ENCODE results near the gene SLC22A8.
"Not testable (repeated sequence)": the region's sequence is repeated elsewhere in the genome, so short reads cannot be mapped to it uniquely, and the experiment has no call there.

Gene SLC22A8

GRCh38 chr11:62985041-62985750, 30.4 kb downstream of the SLC22A8 start:
- no peak for DNase-seq (ENCODE audit: low read depth)

DNA sequence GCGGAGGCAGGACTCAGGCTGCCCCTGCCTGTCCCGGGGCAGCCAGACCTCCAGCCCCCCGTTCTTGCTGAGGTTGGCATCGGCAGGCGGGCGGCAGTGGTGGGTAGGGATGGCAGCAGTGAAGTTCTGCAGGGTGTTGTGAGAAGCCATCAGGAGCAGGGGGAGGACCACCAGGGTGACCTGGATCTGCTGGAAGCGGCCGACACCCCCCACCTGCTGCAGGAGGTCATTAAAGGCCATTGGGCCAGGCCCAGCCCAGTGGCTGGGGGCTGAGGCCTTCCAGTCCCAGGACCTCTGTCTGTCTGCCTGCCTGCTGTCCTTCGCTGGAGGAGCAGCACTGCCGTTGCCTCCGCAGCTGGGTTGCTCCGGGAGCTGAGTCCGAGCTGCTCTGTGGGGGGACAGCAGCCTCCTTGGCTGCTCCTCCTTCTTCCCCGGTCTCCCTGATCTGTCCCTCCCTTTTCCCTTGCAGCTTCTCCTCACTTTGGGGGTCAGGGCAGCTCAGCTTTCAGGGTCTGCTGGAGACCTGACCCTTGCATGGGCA, 31.1 kb downstream of the SLC22A8 start, which contains the start of gene SLC22A6:
SLC22A6 (minus strand) TSS at position 517 of the 541 bp plus-strand sequence; CDS start at position 240, 277 bp downstream.
- no peak for DNase-seq (ENCODE audit: low read depth)

DNA sequence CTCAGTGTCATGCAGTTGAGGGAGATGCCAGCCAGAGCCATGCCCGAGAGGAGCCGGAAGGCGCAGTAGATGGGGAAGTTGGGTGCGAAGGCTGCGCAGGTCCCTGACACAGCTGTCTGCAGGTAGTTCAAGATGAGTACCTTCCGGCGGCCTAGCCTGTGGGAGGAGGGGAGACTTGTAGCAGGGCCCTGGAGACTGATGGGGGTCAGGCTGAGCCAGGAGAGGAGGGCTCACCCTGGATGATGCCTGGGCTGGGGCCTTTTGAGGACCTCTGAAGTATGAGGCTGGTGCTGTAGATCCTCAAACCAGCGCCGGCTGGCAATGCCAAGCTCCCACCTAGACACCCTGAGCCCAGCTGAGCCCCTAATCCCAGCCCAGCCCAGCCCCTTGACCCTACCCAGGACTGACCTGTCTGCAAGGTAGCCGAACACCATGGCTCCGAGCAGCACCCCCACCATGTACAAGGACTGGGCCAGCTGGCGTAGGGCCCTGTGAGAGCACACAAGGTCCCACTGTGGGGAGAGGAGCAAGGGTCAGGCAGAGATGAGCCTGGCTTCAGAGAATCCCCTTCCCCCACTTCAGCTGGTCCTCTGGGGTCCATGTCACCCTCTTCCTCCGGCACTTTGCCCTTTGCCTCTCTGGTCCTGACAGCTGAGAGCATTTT, 32.0 kb downstream of the SLC22A8 start:
- DNase-seq (ENCODE audit: low read depth), result no peak

GRCh38 chr11:62981743-62982142, 33.9 kb downstream of the SLC22A8 start:
- DNase-seq (ENCODE audit: low read depth), result no peak

DNA sequence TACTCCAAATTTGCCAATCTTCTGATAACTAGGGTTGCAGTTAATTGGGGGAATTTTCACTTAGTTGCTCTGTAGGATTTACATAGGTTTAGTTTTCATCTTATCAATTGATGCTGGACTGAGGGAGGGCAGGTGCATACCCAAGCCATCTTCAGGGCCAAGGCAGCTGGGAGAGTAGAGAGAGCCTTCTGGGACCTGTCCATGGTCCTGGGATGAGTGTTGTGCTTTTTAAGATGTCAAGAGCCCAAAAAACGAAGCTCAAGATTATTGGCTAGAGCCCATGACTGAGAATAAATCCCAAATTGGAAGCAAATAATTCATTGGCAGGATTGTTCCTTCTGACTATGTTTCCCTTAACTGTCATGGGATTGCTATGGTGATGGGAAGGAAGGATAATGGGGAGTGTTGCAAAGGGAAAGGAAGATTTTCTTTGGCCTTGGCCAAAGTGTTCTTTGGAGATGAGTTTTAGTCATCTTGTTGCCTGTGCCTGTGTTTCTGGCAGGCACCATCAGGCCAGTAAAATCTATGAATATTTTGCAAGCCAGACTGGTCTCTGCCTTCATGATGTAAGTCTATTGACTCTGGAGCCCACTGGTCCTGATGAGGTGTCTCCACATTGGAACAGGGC, 35.4 kb downstream of the SLC22A8 start:
- no peak for DNase-seq (ENCODE audit: low read depth)

GRCh38 chr11:62976109-62976508, 39.5 kb downstream of the SLC22A8 start:
- DNase-seq (ENCODE audit: low read depth), result no peak

GRCh38 chr11:62974848-62975522, 40.7 kb downstream of the SLC22A8 start:
- DNase-seq (ENCODE audit: low read depth), result no peak

DNA sequence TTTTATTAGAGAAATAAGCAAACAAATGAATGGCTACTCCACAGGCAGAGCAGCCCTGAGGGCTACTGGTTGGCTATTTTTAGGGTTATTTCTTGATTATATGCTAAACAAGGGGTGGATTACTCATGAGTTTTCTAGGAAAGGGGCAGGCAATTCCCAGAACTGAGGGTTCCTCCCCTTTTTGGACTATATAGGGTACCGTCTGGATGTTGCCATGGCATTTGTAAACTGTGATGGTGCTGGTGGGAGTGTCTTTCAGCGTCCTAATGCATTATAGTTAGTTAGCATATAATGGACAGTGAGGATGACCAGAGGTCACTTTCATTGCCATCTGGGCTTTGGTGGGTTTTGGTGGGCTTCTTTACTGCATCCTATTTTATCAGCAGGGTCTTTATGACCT, 50.1 kb downstream of the SLC22A8 start:
- no peak for DNase-seq (ENCODE audit: low read depth)

- DNase-seq (ENCODE audit: low read depth), result no peak
Observed at GRCh38 chr11:62962391-62962790, 53.2 kb downstream of the SLC22A8 start.

GRCh38 chr11:62961017-62961570, 54.5 kb downstream of the SLC22A8 start:
- no peak for DNase-seq (ENCODE audit: low read depth)

GRCh38 chr11:62959422-62959980, 56.1 kb downstream of the SLC22A8 start:
- DNase-seq (ENCODE audit: low read depth), result no peak

DNA sequence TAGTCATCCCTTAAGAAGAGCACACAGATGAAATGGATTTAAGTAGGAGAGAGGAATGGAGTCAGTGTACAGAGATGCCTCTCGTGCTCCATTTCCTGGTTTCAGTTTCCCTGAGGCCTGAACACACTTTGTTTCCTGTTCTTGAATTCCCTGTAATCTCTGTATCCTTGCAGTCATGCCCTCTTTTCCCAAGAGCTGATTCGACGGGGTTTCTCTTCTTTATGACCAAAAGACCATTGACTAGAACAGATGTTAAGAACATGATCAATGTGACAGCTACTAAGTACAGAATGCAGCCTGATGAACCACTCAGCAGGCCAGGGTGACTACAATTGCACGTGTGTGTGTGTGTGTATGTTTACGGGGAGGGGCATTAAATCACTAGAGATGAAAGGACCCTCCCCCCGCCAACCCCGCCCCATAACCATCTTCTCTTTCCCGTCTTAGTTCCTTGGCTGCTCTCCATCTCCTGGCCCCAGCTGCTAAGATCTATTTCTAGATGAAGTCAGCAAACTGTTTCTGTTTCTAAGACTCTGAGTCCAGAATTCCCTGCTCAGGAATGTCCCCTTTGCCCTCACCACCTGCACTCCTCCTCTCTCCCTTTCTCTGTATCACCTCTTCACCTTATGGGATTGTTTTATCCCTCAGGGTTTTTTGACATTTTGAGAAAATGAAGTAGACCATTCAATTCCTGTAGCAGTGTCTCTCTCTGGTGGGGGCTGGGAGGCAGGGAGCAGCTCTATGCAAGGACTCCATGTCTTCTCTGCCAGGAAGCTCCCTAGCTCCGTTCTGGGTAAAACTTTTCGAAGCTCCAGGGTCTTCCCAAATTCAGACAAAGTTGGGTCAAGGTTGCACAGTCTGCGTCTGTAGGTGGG, 56.9 kb downstream of the SLC22A8 start:
- DNase-seq (ENCODE audit: low read depth), result peak; percentile 3

GRCh38 chr11:62957147-62957546, 58.5 kb downstream of the SLC22A8 start:
- no peak for DNase-seq (ENCODE audit: low read depth)

DNA sequence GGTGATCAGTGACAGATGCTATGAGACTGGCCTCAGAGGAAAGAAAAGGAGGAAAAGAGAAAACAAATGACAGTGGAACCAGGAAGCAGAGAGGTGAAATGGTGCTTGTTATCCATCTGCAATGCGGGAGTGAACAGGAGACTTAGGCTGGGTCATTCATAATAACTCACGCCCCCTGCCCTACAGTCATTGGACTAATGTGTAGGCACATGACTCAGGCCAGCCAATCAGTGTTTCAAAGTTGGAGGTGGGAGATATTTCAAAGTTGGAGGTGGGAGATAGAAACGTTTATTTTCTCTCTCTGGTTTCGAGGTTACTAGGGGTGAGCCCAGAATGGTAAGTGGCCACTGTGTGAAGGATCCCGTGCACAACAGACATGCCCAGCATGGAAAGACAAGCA, 61.2 kb downstream of the SLC22A8 start:
- no peak for DNase-seq (ENCODE audit: low read depth)

DNA sequence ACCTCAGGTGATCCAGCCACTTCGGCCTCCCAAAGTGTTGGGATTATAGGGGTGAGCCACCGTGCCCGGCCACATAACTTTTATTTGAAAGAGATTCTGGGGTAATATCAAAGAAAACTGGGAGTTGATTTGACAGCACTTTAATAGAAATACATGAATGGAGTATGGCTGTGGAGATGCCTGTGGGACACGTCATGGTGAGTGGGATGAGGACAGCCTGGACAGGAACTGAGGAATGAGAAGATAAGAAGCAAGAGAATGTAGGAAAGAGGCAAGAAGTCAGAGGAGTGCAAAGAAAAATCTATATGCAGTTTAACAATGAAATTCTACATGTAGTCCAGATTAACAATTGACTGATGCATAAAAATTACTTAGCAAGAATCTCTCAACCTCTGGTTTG, 61.8 kb downstream of the SLC22A8 start:
- DNase-seq (ENCODE audit: low read depth), result no peak

GRCh38 chr11:62948765-62949320, 66.8 kb downstream of the SLC22A8 start:
- DNase-seq (ENCODE audit: low read depth), result no peak

- not testable (repeated sequence) for DNase-seq (ENCODE audit: low read depth)
Observed at GRCh38 chr11:62945538-62945937, 70.1 kb downstream of the SLC22A8 start.
